HG03439 (cell line): ENCODE results near the gene JAKMIP1.

Experiments
- ATAC-seq: cut with Tn5 transposase; IDR thresholded peaks from one replicate; pipeline ENCODE4 v1.9.1; 2021; ENCODE audit warnings: mild to moderate bottlenecking, moderate library complexity; ENCODE audit not compliant: unreplicated experiment

The JAKMIP1 gene

DNA sequence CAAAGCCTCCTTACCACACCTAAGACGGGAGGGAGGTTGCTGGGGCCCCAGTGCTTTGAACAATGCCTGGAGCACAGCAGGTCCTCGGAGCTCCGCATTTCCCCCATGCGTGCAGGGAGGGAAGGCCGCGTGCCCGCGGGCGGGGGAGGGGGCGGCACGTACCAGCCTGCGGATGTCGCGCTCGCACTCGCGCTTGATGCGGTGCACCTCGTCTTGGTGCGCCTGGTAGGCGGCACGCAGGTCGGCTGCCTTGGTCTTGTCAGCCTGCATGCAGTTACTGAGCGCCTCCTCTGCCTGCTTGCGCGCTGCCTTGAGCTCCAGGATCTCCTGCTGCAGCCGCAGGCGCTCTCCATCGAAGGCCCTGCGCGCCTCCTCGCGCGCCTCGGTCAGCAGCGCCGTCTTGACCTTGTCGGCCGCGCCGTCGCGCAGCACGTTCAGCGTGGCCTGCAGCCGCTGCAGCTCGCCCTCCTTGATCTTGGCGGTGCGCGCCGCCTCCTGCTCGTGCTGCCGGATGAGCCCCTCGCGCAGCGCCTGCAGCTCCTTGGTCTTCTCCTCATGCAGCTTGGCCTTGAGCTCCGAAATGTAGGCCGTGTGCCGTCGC is 94.9 kb downstream of the JAKMIP1 start:
- ATAC-seq = no peak

DNA sequence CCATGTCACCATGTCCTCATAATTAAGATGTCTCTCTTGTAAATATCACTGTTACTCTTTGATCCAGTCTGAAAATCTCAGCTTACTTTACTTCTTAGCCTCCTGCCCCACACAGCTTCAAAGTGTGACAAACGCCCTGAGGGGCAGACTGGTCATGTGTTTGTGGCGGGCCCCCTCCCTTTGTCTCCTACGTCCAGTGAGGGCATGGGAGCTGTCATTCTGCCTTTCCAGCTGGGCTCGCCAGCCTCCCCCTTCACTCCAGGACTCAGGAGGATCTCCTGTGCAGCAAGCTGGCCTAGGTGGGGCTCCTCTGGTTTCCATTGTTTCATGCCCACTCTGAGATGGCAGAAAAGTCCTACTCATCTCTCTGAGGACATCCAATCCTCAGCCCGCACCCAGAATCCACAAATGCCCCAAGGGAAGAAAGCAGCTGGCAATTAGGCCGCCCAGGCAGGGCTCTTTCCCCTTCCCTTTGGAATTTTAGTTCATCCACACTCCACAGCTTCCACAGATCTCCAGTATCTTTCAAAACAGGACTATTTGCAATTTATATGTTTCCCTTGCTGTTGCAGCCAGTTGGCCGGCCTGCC is 95.7 kb downstream of the JAKMIP1 start:
- ATAC-seq = no peak

DNA sequence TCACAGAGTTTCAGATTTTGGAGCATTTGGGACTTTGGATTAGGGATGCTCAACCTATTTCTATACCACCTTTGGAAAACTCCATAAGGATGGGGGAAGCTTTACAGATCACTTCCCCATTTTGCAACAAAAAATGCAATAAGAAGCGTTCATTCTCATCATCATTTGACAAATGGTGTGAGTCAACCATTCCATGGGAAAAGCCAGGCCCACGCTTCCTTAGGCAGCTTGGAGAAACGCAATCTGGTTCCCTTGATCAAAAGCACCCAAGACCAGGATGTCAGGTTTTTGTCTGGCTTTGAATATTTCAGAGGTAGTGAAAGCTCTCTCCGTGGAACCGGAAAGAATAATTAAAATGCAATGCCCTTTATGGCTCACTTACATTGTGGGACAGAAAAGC is 102.8 kb downstream of the JAKMIP1 start:
- no peak for ATAC-seq

GRCh38 chr4:6095897-6096296 is 104.5 kb downstream of the JAKMIP1 start:
- ATAC-seq = no peak

DNA sequence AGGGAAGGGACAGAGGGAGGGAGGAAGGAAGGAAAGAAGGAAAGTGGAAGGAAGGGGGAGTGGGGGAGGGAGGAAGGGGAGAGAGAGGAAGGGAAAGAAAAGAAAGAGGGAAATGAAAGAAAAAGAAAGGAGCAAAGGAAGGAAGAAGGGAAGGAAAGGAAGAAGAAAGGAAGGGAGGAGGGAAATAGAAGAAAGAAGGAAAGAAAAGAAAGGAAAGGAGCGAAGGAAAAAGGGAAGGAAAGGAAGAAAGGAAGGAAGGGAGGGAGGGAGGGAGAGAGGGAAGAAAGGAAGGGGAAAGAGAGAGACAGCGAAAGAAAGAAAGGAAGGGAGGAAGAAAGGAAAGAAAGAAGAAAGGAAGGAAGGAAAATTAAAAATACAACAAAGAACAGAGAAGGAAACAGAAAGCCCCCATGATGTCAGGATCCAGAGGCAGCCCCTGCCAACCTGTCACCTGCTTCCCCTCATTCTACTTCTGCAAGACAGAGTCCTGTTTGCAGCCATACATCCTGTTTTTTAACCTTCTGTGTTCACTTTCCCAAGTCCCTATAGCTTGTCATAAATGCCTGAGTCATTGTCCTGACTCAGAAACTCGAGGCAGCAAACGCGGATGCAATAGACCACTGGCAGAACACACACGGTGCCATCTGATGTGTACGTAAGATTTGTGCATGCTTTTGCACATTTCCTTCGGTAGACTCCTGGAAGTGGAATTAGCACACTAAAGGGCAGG is 105.2 kb downstream of the JAKMIP1 start:
- no peak for ATAC-seq

GRCh38 chr4:6093671-6094070 is 106.7 kb downstream of the JAKMIP1 start:
- ATAC-seq = no peak

GRCh38 chr4:6092971-6093370 is 107.4 kb downstream of the JAKMIP1 start:
- no peak for ATAC-seq

- ATAC-seq = no peak
Observed at GRCh38 chr4:6092131-6092530, 108.2 kb downstream of the JAKMIP1 start.

DNA sequence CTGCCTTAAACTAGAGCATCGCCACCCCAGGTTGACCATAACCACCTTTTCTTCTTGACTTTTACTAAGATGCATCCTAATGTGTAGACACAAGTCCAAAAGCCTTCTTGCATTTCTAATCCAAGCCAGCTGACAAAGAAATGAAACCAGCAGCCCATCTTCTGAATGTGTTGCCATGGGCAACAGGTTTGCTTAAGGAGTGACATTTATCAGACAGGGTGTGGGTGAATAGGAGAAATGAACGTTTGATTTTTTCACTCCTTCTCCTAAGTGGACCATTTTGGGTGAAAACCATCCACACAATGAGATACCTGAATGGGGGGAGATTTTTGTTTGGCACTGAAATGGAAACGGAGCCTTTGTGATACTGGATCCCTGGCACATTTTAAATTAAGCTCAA is 109.4 kb downstream of the JAKMIP1 start:
- ATAC-seq = no peak

- no peak for ATAC-seq
Observed at GRCh38 chr4:6088950-6089349, 111.4 kb downstream of the JAKMIP1 start.

- no peak for ATAC-seq
Observed at GRCh38 chr4:6087669-6088341, 112.5 kb downstream of the JAKMIP1 start.

GRCh38 chr4:6086846-6087245 is 113.5 kb downstream of the JAKMIP1 start:
- ATAC-seq = no peak

DNA sequence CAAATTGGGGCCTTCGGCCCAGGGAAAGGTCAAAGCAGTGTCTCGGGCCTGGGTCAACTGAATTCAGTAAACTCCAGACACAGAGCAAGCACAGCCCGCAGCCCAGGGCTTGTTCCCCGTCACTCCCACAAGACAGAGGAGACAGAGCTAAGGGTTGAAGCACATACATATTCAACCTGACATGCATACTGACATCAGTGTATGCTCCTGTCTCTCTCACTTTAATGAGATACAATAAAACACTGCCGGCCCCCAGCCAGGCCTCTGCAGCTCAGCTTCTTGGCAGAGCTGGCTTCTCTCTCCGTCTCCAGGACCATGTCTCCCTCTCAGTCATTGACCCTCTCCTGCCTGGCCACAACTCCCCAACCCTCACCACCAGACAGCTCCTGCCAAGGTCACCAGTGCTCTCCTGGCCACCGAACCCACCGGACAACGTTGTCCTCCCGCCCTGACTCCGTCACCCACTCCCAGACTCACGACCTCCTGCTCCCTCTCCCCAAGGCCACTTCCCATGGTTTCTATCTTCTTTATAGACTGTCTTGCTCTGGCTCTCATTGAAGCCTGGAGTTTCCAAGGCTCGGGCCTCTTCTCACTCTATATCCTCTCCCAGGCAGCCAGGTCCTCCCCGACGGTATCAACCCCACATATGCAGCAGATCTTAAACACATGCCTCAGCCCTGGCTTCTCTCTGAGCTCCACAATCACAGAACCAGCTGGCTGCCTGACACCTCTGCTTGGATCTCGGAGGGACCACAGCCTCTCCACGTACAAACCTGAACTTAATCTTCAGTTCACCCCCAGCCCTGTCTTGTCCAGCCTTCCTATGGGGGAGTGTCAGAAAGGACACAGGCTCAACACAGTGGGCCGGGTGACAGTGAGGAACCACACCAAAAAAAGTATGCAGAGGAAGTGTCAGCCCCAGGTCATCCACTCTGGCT is 114.4 kb downstream of the JAKMIP1 start:
- no peak for ATAC-seq

DNA sequence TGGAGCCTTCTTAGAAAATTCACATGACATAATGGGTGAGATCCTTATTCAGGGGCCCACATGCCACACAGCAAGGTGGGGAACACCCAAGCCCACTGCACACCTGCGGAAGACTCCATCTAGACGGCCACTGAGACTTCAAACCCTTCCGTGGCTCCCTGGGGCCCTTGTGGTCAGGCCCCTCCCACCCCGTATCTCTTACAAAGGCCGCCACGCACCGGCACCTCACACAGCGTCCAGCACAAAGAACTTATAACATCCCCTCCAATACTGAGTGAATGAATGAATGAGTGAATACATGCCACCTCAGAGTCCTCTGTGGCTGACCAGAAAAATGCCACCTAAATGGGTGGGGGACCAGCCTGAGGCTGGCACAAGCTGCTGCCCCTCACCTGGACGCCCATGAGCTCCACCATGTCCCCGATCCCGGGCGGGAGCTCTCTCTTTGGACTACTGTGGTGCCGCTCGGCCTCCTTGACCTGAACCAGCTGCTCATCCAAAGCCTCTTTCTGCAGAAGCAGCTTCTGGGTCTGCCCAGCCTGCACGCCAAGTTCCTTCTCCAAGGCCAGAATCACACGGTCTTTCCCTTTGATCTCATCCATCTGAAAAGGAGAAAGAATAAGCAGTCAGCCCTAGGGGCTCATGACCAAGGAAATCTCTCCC is 115.2 kb downstream of the JAKMIP1 start:
- no peak for ATAC-seq

- ATAC-seq = no peak
Observed at GRCh38 chr4:6079965-6080364, 120.4 kb downstream of the JAKMIP1 start.

DNA sequence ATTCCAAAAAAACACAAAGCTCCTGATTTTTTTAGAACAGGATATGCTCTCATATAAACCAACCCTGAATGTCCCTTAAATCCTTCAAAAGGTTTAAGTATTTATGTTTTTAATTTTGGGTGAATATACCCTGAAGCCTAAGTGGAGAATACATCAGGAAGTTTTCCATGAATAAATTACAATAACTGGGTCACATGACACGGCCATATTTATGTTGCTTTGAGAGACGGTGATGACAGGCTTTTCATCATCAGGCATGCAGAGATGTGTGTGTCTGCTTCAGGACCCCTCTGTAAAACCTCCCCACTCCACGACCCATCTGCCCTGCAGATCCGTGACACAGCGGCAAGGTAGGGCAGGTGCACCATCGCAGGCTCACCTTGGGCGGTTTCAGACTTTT is 121.8 kb downstream of the JAKMIP1 start:
- no peak for ATAC-seq

GRCh38 chr4:6076391-6076790 is 124.0 kb downstream of the JAKMIP1 start:
- no peak for ATAC-seq

DNA sequence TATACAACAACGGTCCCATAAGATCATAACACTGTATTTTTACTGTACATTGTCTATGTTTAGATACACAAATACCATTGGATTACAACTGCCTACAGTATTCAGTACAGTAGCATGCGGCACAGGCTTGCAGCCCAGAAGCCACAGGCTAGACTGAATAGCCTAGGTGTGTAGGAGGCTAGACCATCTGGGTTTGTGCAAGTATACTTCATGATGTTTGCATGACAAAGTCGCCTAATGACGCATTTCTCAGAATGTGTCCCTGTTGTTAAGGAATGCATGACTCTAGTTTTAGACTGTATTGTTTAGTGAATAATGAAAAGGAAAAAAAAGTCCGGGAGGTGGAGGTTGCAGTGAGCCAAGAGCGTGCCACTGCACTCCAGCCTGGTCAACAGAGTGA is 125.6 kb downstream of the JAKMIP1 start:
- no peak for ATAC-seq

DNA sequence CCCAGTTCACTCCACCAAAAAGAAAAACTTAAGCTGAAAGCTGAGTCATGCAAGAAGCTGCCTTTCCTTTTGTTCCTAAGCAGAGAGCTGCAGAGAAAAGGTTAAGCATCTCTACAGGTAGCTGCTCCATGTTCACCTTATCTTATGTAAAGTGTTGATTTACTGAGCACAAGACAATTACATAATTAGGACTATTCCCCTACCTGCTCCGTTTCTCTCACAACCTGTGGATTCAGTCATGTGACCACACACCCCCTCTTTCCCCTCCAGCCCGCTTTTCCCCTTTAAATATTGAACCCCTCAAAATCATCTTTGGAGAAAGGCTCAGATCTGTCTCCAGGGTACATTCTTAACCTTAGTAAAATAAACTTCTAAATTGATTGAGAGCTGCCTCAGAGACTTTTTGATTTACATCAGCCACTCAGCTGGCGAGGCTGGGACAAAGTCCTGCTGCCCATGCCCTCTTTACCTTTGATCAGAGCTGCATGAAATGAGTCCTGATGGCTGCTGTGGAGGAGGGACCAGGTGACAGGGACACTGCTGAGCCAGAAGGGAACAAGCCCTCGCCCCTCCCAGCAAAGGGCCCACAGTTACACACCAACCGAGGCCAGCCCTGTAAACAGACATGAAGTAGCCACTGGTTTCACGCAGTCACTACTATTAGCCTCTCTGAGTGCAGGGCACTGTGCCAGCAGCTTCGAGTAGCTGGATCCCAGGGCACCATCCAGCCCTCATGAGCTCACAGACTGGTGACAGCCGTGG is 128.2 kb downstream of the JAKMIP1 start:
- no peak for ATAC-seq
